Measurements from ENCODE around the gene KRCC1. TPM values are rescaled to one million over a fixed set of nuclear protein-coding genes. Genes with fewer than 3 reads are reported as not detected.

The KRCC1 gene
- total RNA-seq, 1 donor from 2014 or later, result 15.5 TPM

DNA sequence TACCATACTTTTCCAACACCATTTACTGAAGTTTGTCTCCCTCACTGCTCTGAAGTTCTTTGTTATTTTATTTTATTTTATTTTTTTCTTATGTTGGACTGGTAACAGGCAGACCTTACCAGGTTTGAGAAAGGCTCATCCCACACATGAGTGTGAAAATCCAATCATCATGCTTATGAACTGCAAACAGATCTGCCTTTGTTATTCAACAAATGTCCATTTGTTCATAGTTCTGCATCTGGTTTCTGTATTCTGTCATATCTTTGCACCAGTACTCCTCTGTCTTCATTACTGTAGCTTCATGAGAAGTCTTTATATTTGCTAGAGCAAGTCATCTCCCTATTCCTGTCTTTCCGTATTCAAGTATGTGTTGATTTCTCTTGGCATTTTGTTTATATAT lies 44.6 kb downstream of the KRCC1 start:
- TF ChIP-seq CTCF (conservative IDR thresholded peaks at IDR 0.05), result no peak
- no peaks in the 10 kb centered on the region for H3K9me3 Mint-ChIP-seq
- H3K27ac Mint-ChIP-seq (ENCODE audit: unreplicated experiment), result no peak overlapping the region

GRCh38 chr2:88010136-88010535 lies 45.4 kb downstream of the KRCC1 start:
- no peaks in the 10 kb centered on the region for H3K9me3 Mint-ChIP-seq

More for the DNA sequence above, 44.6 kb downstream of the KRCC1 start:
- Mint-ChIP-seq H3K4me3 (peak overlapping the region; percentile 16), H3K4me1 (peaks cover 18% of the 10 kb centered on the region), H3K27me3 (ENCODE audit: low read depth) (no peaks in the 10 kb centered on the region), H3K36me3 (ENCODE audit: low read depth) (no peaks in the 10 kb centered on the region)
- no peak for DNase-seq (ENCODE audit: low read depth, low spot score)

GRCh38 chr2:88006912-88007439 lies 48.6 kb downstream of the KRCC1 start:
- no peaks in the 10 kb centered on the region for H3K36me3 Mint-ChIP-seq (ENCODE audit: low read depth)
- H3K27ac Mint-ChIP-seq (ENCODE audit: unreplicated experiment), result no peak overlapping the region

More at GRCh38 chr2:88010136-88010535, 45.4 kb downstream of the KRCC1 start:
- TF ChIP-seq CTCF (conservative IDR thresholded peaks at IDR 0.05), result no peak
- no peak overlapping the region for H3K27ac Mint-ChIP-seq (ENCODE audit: unreplicated experiment)
- H3K36me3 Mint-ChIP-seq (ENCODE audit: low read depth), result no peaks in the 10 kb centered on the region
- H3K4me1 Mint-ChIP-seq, result peaks cover 16% of the 10 kb centered on the region
- no peak for DNase-seq (ENCODE audit: low read depth, low spot score)
- H3K27me3 Mint-ChIP-seq (ENCODE audit: low read depth), result no peaks in the 10 kb centered on the region
- no peak overlapping the region for H3K4me3 Mint-ChIP-seq

DNA sequence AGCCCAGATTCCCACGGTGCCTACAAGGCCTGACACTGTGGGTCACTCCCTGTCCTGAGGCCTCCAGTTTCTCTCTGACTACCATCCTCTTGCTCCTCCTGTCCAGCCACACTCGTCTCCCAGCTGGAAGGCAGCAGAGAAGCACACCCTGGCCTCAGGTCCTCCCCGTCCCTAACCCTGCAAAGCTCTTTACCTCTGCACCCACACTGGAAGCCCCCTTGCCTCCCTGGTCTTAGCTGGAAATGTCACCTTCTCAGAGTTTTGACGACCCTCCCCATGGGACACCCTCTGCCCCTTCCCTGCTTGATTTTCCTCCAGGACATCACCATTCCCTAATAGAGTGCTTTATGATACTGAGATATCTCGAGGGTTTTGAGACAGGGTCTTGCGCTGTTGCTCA lies 49.8 kb downstream of the KRCC1 start:
- DNase-seq (ENCODE audit: low read depth, low spot score), result no peak
- Mint-ChIP-seq H3K9me3 (no peaks in the 10 kb centered on the region), H3K4me3 (no peak overlapping the region), H3K27ac (ENCODE audit: unreplicated experiment) (no peak overlapping the region), H3K27me3 (ENCODE audit: low read depth) (peaks cover 3% of the 10 kb centered on the region), H3K4me1 (peaks cover 23% of the 10 kb centered on the region), H3K36me3 (ENCODE audit: low read depth) (no peaks in the 10 kb centered on the region)
- TF ChIP-seq CTCF (conservative IDR thresholded peaks at IDR 0.05), result no peak

More at GRCh38 chr2:88006912-88007439, 48.6 kb downstream of the KRCC1 start:
- no peak for TF ChIP-seq CTCF (conservative IDR thresholded peaks at IDR 0.05)
- Mint-ChIP-seq H3K4me3 (no peak overlapping the region), H3K9me3 (no peaks in the 10 kb centered on the region), H3K27me3 (ENCODE audit: low read depth) (peaks cover 3% of the 10 kb centered on the region), H3K4me1 (peaks cover 26% of the 10 kb centered on the region)
- DNase-seq (ENCODE audit: low read depth, low spot score), result no peak

DNA sequence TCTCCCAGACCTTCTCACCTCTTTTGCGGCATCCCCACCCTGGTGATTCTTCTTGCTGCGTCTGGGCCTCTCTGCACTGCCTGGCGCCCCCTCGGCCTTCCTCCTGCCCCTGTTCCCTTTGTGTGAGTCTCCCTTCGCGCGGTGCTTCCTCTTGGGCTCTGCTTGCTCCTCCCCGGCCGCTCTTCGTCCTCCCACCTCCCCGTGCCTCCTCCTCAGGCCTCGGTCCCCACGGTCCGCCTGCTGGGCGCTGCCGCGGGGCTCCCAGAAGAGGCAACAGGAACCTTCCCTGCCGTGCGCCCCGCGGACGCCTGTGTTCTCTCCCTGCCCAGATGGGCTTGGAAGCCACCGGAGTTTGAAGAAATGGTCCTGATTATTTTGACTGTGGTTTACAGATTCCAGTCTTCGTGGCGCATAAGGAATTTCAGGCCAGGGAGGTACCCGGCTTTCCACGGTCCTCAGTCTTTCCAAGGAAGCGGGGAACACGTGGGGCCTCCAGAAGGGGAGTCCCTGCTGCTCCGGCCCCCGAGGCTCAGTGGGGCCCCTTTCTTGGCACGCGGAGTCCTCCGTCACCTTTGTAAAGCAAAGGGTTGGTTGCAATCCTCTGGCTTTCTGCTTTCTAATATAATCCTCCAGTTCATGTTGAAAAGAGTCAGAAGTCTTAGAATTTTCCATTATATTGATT lies 52.4 kb downstream of the KRCC1 start:
- Mint-ChIP-seq H3K36me3 (ENCODE audit: low read depth) (no peaks in the 10 kb centered on the region), H3K27me3 (ENCODE audit: low read depth) (peaks cover 3% of the 10 kb centered on the region), H3K27ac (ENCODE audit: unreplicated experiment) (peak overlapping the region; percentile 92), H3K4me1 (peaks cover 16% of the 10 kb centered on the region), H3K9me3 (no peaks in the 10 kb centered on the region), H3K4me3 (no peak overlapping the region)
- peak; percentile 12 for DNase-seq (ENCODE audit: low read depth, low spot score)
- no peak for TF ChIP-seq CTCF (conservative IDR thresholded peaks at IDR 0.05)
